GM12873 (cell line): Measurements from ENCODE around the gene MICAL1.

Source experiments
- TF ChIP-seq, protein P1 (sequence below): IDR thresholded peaks from 2 replicates; pipeline ENCODE4 v1.5.1; 2012; ENCODE audit warnings: low read depth, mild to moderate bottlenecking, moderate library complexity, low read length, control low read depth; ENCODE audit not compliant: insufficient read depth; ENCODE audit errors: missing control alignments

The MICAL1 gene

DNA sequence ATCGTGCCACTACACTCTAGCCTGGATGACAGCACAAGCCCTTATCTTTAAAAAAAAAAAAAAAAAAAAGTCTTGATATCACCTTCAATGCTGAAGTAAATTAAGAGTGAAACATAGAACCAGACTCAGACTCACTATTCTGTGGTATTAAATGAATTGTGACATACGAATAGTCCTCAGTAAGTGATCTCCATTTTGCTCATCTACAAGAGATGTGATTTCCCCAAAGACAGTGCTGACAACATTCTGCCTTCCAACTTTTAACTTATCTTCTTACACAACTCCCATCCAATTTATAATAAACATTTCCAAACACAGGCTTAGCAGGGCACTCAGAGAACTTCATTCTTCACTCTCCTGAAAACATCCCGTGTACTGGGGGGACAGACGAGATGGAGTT, 19.4 kb upstream of the MICAL1 start:
- TF ChIP-seq, protein P1, sequence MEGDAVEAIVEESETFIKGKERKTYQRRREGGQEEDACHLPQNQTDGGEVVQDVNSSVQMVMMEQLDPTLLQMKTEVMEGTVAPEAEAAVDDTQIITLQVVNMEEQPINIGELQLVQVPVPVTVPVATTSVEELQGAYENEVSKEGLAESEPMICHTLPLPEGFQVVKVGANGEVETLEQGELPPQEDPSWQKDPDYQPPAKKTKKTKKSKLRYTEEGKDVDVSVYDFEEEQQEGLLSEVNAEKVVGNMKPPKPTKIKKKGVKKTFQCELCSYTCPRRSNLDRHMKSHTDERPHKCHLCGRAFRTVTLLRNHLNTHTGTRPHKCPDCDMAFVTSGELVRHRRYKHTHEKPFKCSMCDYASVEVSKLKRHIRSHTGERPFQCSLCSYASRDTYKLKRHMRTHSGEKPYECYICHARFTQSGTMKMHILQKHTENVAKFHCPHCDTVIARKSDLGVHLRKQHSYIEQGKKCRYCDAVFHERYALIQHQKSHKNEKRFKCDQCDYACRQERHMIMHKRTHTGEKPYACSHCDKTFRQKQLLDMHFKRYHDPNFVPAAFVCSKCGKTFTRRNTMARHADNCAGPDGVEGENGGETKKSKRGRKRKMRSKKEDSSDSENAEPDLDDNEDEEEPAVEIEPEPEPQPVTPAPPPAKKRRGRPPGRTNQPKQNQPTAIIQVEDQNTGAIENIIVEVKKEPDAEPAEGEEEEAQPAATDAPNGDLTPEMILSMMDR, result no peak

DNA sequence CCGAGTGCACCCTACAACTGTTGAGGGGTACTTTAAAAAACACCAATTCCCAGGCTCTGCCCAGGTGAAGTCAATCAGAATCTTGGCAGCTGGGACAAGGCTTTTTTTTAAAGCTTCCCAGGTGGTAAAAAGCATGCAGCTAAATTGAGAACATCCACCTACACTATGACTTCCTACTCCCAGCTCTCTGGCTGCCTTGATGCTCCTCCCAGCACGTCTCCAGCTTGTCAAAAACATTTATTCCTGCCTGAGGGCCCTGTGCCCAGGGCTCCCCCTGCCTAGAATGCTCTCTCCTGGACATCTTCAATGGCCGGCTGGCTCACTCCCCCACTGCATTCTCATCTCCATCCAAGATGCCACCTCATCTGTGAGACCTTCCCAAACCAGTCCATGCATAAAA, 17.5 kb upstream of the MICAL1 start:
- TF ChIP-seq, protein P1, result no peak

GRCh38 chr6:109472132-109472995, 16.8 kb upstream of the MICAL1 start:
- TF ChIP-seq, protein P1, result peak; percentile 27

- TF ChIP-seq, protein P1, result no peak
Measured at GRCh38 chr6:109471105-109471810, 15.7 kb upstream of the MICAL1 start.

GRCh38 chr6:109469591-109470189, 14.1 kb upstream of the MICAL1 start:
- TF ChIP-seq, protein P1, result no peak

- TF ChIP-seq, protein P1, result no peak
Measured at GRCh38 chr6:109467696-109468095, 12.1 kb upstream of the MICAL1 start.
